Kidney epithelial cell (primary cell): ENCODE measurements around the gene NEDD9. TPM values are rescaled to one million over a fixed set of nuclear protein-coding genes. Genes with fewer than 3 reads are reported as not detected.

ENCODE experiments used
- DNase-seq: peaks from one replicate; pipeline ENCODE4 v3.0.0-alpha.2; 2010; ENCODE audit warnings: low read depth
- H3K27me3 ChIP-seq: 2 replicates; pipeline ENCODE4 v1.6.0; 2011; ENCODE audit warnings: low read length; ENCODE audit not compliant: control insufficient read depth, insufficient read depth
- H3K36me3 ChIP-seq: 2 replicates; pipeline ENCODE4 v1.5.1; 2011; ENCODE audit warnings: low read length; ENCODE audit not compliant: control insufficient read depth, insufficient read depth
- H3K4me3 ChIP-seq: 2 replicates; pipeline ENCODE4 v1.5.1; 2011; ENCODE audit warnings: low read depth, mild to moderate bottlenecking, control low read depth, low read length
- CTCF ChIP-seq: IDR thresholded peaks from 2 replicates; pipeline ENCODE4 v1.5.1; 2011; ENCODE audit warnings: mild to moderate bottlenecking, moderate library complexity, low read length, control low read depth, inconsistent platforms; ENCODE audit not compliant: insufficient read depth, poor library complexity, severe bottlenecking
- total RNA-seq: library from RNA; depleted of rRNA; stranded (reverse); fragments of >200 nt; gene quantifications from 2 replicates; pipeline ENCODE4 v1.2.3, GENCODE V29; 2015

The NEDD9 gene
- total RNA-seq, 1 donor from 2014 or later = 48.3 TPM

GRCh38 chr6:11146117-11146826, 86.2 kb downstream of the NEDD9 start:
- Histone ChIP-seq H3K27me3 (no peaks in the 10 kb centered on the region), H3K36me3 (no peaks in the 10 kb centered on the region), H3K4me3 (no peak overlapping the region)
- TF ChIP-seq CTCF = no peak
- no peak for DNase-seq

GRCh38 chr6:11144393-11144851, 88.0 kb downstream of the NEDD9 start:
- DNase-seq = no peak
- Histone ChIP-seq H3K36me3 (no peaks in the 10 kb centered on the region), H3K27me3 (no peaks in the 10 kb centered on the region), H3K4me3 (no peak overlapping the region)
- peak; percentile 94 for TF ChIP-seq CTCF

- DNase-seq = no peak
- no peak overlapping the region for H3K4me3 ChIP-seq
- TF ChIP-seq CTCF = no peak
- no peaks in the 10 kb centered on the region for H3K27me3 ChIP-seq
- H3K36me3 ChIP-seq = no peaks in the 10 kb centered on the region
These were observed 88.8 kb downstream of the NEDD9 start for GRCh38 chr6:11143394-11144371.

GRCh38 chr6:11142296-11143027, 90.0 kb downstream of the NEDD9 start:
- DNase-seq = no peak
- no peak overlapping the region for H3K4me3 ChIP-seq
- no peak for TF ChIP-seq CTCF
- no peaks in the 10 kb centered on the region for H3K36me3 ChIP-seq
- no peaks in the 10 kb centered on the region for H3K27me3 ChIP-seq

- DNase-seq = no peak
- TF ChIP-seq CTCF = no peak
- Histone ChIP-seq H3K36me3 (no peaks in the 10 kb centered on the region), H3K27me3 (no peaks in the 10 kb centered on the region), H3K4me3 (no peak overlapping the region)
These were observed 91.2 kb downstream of the NEDD9 start for GRCh38 chr6:11141295-11141694.
